HG02610 (cell line): ENCODE measurements around the gene PTH1R.

Experiments
- ATAC-seq: cut with Tn5 transposase; IDR thresholded peaks from one replicate; pipeline ENCODE4 v1.9.1; 2021; ENCODE audit warnings: mild to moderate bottlenecking, moderate library complexity; ENCODE audit not compliant: unreplicated experiment

The PTH1R gene

DNA sequence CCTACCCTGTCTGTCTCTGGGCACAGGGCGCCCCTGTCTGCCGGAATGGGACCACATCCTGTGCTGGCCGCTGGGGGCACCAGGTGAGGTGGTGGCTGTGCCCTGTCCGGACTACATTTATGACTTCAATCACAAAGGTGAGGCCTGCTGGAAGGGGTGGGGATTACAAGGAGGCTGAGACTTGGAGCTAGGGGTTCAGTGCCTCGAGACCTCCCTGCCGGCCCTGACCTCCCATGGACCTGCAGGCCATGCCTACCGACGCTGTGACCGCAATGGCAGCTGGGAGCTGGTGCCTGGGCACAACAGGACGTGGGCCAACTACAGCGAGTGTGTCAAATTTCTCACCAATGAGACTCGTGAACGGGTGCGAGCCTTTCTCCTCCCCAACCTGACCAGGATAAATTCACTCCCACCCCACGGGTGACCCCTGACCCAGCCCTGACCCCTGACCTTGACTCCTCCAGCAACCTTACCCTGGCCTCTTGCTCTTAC lies 20.4 kb downstream of the PTH1R start:
- ATAC-seq: no peak

DNA sequence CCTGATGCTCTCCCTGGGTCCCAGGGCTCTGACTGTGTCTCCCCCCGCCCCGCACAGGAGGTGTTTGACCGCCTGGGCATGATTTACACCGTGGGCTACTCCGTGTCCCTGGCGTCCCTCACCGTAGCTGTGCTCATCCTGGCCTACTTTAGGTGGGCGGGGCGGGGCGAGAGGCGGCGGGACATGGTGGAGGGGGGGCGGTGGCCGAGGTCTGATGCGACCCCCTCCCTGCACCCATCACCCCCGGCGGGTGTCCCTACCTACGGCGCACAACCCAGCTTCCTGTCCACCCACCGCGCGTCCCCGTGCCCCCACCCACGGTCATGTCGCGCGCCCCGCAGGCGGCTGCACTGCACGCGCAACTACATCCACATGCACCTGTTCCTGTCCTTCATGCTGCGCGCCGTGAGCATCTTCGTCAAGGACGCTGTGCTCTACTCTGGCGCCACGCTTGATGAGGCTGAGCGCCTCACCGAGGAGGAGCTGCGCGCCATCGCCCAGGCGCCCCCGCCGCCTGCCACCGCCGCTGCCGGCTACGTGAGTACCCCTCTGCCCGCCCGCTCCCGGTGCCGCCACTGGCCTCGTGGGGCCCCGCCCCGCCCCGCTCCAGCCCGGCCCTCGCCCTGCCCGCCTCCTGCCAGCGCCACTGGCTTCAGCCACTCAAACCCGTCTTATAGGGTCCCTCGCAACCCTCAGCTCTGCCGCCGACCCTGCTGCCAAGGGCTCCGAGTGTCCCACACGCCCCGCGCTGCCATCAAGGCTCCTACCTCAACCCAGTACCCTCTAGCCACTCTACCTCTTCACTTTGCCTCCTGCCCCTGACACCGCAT lies 21.0 kb downstream of the PTH1R start:
- no peak for ATAC-seq

DNA sequence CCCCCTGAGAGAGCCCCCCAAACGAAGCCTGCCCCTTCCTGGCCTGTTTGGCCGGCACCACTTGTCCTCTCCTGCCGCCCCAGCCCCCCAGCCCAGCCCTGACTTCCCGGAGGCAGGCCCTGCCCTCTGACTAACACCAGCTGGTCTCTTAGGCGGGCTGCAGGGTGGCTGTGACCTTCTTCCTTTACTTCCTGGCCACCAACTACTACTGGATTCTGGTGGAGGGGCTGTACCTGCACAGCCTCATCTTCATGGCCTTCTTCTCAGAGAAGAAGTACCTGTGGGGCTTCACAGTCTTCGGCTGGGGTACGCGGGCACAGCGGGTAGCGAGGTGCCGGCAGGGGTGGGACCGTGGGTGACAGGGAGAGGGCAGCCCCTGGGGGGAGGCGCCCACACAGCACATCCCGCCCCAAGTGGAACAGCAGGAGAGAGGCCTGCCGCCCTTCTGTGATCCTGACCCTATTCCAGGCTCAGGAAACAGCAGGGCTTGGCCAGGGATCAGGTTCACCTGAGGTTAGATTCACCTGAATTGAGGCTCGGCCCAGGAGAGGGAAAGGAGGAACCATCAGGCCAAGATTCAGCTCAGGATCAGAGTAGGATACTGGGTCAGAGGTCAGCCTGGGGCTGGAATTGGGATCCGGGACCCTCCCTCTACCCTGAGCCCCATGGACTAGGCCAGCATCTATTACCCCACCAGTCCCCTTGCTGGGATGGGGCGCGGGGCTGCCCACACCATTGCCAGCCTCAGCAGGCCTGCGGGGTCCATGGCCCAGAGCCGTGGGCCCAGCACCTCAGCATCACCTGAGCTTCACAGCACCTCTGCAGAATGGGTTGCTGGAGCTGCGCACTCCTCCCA lies 21.9 kb downstream of the PTH1R start:
- no peak for ATAC-seq

DNA sequence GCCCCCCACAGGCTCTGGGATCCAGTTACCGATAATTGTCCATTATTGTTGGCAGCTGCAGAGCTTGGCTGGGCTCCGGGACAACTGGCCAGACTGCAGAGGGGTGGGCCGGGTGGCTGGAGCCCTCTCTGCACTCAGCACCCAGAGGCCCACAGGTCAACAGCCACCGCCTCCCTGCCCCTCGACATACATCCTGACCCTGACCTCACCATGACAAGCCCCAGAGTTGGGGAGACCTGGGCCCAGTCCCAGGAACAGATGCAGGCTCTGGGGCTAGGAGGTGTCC lies 22.4 kb downstream of the PTH1R start:
- ATAC-seq: no peak

DNA sequence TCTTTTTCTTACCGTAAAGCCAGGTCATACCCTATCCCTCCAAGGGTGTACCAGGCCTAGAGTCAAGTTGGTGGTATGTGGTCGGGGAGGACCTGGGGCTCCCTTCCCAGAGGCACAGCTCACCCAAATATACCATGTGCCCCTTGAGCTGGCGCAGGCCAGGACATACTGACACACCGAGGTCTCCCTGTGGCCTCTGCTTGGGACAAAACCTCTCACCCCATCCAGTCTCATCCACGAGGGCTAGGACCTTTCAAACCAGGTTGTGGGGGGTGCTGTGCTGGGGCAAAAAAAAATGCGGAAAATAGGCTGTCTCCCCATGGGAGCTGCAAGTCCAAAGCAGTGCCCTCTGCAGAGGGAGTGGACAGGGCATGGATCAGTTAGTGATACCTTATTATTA lies 22.8 kb downstream of the PTH1R start:
- no peak for ATAC-seq

DNA sequence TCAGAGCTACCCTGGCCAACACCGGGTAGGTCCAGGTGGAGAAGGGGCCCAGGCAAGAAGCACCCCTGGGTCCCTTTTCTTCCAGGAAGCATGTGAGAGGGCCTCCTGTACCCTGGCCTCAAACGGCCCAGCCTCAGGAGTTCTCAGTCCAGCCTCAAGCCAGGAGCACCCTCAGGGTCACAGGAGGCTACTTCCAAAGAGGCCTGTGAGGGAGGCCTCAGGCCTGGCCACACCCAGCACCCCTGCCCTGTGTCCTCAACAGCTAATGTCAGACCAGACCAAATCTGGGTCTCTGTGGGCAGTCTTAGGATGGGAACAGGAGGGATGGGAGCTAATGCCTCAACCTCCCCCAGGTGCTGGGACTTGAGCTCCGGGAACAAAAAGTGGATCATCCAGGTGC lies 23.5 kb downstream of the PTH1R start:
- no peak for ATAC-seq

DNA sequence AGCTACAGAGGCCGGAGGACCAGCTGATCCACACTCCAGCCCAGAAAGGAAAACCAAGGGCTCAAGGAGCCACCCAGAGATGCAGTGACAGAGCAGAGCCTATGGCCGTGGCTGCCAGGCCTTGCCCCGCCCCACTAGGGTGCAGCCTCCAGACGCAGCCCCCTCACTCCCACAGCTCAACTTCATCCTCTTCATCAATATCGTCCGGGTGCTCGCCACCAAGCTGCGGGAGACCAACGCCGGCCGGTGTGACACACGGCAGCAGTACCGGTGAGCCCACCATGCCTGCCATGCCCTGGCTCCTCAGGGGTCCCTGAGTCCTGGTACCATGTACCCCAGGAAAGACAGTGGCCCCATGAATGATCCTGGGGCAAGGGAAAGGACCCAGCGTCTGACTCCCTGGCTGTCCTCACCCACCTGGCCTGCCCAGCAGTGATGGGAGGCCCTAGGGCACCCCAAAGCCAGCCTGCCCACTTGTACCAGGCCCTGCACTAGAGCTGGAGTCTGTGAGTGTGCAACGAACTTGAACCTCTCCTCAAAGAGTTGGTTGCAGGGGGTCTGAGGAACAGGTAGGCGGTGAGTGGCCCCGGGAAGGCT lies 24.2 kb downstream of the PTH1R start:
- no peak for ATAC-seq

DNA sequence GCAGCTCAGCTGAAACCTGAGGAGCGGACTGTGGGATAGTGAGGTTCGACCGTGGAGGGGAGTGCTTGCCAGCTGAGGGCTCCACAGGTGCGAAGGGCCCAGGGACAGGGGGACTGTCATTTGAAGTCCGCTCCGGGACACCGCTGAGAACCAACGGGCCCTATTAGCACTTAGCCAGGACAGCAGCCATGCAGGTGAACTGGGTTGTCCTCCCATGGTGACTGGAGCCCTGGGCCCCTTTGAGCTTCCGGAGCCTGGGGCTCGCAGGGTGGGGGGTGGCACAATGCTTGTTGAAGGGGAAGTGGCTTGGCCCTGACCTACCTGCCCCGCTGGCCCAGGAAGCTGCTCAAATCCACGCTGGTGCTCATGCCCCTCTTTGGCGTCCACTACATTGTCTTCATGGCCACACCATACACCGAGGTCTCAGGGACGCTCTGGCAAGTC lies 24.7 kb downstream of the PTH1R start:
- ATAC-seq: no peak

DNA sequence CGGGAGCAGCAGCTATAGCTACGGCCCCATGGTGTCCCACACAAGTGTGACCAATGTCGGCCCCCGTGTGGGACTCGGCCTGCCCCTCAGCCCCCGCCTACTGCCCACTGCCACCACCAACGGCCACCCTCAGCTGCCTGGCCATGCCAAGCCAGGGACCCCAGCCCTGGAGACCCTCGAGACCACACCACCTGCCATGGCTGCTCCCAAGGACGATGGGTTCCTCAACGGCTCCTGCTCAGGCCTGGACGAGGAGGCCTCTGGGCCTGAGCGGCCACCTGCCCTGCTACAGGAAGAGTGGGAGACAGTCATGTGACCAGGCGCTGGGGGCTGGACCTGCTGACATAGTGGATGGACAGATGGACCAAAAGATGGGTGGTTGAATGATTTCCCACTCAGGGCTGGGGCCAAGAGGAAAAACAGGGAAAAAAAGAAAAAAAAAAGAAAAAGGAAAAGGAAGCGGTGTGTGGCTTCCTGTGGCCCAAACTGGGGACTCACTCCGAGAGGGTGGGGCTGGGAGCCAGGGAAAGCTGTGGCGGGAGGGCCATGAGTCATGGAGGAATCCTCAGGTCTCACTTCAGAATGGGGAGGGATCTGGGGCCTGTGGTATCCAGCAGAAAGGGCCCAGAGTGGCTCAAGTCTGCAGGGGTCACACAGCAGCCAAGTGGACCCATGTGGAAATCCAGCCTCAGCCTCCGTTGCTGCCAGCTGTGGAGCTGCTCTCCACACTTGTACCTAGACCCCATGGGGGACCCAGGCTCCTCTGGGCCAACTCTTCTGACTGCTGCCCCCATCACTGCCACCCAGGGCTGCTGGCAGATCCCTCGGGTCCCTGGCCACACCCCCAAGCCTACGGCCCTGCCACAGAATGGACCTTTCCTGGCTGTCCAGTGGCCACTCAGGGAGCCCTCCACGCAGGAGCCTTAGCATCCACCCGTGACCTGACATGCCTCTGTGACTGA lies 26.1 kb downstream of the PTH1R start:
- ATAC-seq: no peak

DNA sequence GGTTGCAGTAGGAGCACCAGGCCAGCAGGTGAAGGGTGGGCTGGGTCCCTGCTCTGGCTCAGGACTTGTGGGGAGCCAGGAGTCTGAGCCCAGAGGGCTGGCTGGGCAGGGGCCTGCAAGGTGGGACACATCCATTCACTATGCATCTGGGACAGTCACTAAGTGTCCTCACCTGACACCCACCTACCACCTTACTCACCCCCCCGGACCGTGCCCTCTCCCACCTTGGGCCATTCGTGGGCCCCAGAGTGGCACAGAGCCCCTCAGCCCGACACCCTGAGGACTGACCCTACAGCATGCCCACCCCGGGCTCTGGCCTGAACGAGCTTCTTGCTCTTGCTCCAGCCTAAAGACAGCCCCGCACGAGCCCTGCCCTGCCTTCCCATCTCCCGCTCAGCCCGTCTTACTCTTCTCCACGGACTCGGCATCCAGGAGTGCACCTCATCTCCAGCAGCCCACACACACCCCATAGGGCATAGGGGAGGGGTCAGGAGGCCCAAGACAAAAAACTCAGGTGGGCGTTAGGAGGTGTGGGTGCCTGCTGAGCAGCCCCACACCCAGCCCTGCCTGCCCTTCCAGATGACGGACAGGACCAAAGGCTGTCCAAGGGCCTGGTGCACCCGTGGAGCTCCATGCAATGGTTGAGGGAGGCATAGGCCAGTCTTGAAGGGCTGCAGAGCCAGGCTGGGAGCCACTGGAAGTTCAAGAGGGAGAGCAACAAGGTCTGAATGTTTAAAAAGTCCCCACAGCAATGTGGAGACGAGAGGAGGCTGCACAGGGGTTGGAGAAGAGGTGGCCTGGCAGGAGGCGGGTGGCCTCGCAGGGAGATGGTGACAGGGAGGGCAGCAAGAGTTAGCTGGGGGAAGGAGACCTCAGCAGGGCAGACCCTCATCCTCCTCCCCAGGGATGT lies 27.0 kb downstream of the PTH1R start:
- ATAC-seq: no peak

DNA sequence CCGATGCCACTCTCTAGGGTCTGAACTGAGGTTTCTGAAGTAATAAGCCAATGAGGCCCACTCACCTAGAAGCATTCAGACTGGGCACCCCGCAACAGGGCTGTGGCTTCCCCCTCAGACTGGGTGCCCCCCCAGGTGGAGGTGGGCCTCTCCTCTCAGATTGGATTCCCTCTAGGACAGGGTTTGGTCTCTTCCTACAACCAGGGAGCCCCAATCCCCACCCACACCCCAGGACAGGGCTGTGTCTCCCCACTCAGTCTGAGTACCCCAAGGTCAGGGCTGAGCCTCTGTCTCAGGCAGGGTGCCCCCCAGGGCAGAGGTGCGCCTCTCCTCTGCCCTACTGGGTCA lies 27.7 kb downstream of the PTH1R start:
- ATAC-seq: no peak

DNA sequence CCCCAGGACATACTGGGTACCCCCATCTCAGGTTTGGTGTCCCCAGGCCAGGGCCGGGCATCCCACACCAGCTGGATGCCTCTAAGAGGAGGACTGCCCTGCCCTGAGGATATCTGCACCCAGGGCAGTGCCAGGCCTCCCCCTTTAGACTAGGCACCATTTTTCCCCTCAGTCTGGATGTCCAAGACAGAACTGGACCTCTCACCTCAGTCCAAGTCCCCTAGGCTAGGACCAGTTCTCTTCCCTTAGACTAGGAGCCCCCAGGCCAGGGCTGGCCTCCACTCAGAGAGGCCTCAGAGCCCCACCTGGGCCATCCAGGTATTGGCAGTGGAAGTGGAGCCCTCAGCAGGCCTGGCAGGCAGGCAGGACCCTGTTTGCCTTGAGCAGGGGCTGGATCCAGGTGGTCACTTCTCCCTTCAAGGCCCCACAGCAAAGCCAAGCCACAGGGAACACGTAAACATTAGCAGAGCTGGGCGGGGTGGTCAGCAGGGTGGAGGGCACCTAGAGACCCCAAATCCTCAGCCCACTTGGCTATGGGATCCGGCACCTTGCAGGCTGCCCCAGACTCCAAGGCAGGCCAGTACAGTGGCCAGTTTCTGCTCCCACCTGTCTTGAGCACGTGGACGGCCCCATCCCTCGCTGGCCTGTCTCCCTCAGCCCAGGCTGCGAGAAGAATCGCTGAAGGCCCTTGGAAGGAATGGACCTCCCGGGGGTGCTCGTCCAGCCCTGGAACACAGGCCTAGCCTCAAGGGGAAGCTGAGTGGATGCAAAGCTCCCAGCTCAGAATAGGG lies 28.3 kb downstream of the PTH1R start:
- ATAC-seq: no peak

DNA sequence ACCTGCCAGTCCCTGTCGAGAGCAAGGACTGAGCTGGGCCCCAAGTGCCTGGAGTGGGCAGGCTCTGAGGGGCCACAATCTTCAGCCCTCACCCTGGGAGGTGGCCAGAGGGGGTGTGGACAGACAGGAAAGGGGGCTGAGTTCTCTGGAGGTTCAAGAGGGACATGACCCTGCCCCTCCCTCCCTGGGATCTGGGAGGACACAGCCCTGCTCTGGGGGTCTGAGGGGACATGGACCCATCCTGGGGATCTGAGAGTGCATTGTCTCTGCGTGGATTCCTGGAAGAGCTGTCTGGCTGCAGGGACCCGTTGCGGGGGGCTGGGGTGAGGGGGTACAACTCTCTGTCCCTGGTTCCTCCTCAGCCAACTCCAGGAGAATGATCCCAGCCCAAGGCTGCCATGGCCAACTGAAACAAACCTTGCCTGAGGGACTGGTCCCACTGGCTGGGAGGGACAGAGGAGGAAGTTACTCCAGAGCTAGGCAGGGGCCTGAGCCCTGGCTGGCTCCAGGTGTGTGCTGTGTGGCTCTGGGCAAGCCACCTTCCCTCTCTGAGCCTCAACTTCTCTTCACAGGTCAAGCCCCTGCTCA lies 29.0 kb downstream of the PTH1R start:
- no peak for ATAC-seq

DNA sequence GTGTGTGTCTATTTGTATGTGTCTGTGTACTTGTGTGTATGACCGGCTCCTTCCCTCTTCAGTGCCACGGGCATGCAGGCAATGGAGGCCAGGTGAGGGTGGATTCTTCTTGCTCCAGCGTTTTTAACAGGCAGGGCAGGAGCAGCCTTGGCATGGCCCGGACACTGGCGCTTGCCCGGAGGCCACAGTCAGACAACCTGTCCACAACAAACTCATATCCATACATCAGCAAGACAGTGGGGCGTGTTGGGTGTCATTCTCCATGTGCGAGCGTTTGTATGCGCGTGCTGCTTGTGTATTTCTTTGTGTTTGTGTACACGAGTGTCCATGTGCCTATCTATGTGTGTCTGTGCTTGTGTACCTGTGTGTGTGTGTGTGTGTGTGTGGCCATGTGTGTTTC lies 29.8 kb downstream of the PTH1R start:
- ATAC-seq: no peak

DNA sequence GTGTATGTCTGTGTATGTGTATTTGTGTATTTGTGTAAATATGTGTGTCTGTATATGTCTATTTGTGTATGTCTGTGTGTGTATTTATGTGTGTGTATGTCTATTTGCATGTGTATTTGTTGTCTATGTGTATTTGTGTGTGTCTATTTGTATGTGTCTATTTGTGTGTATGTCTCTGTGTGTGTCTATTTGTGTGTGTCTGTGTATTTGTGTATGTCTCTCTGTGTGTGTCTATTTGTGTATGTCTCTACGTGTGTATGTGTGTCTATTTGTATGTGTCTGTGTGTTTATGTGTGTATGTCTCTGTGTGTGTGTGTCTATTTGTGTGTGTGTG lies 30.4 kb downstream of the PTH1R start:
- ATAC-seq: no peak

DNA sequence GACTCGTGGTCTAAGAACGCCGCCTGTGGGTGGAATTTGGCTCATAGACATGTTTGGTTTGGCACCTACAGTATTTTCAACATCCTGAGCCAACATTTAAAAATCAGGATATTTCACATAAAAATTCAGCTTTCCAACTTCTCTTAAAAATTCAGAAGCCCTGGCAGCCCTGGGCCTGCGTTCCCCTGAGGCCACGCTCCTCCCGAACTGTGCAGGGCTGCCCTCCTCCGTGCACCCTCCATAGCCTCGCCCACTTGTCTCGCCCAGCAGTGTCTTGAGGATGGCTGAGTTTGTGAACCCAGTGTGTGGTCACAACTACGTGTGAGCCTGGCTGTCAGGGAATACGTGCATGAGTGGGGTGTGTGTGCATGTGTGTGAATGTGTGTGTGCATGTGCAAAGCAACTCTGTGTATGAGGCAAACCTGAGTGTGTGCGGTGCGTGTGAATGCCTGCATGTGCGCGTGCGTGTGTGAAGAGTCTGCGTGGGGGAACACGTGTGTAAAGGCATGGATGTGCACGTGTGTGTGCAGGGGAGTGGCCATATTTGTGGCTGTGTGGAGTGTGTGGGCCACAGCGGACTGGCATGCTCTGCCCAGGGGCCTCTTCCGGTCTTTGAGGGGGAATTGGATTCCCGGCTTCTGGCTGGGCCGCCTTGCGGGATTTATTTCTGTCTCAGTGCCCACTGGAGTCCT lies 30.9 kb downstream of the PTH1R start:
- no peak for ATAC-seq

DNA sequence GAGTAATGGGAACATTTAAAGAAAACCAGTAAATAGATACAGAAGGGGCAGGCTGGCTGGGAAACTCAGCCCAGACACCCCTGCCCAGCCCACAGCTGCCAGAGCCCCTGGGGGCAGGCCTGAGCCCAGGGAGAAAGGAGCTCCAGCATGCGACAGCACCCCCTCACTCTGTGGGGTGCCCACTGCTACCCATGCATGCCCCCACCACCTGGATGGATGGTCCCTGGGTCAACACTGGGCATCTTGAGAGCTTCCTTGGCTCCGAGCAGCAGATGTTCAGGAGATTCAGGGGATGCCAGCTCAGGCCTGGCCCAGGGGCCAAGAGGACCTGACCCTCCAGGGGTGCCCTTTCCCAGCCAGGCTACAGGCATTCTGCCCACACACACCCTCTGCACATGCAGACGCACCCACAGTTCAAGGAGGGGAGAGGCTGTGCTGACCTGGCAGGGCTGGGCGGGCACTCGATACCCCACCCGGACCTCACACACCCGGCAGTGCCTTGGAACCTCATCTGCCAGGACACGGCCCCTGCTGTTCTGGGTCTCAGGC lies 31.5 kb downstream of the PTH1R start:
- no peak for ATAC-seq
